ENCODE data around the gene MARCO.
"Not testable (repeated sequence)": the region's sequence is repeated elsewhere in the genome, so short reads cannot be mapped to it uniquely, and the experiment has no call there.

Gene MARCO

DNA sequence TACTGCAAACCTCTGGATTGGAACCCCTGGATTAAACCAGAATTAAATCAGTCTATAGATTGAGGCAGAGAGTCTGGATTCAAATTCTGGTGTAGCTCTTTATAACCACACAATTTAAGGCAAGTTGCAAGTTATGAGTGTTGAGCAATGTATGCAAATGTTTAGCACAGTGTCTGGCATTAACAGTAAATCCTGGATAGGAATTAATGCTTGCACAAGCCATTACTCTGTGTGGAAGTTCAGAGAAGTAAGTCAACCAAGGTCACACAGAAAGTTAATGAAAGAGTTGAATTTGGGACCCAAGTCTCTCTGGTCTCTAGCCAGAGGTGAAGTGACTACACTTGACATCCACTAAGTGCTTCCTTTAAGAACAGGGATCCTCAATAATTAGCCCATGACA, 2.0 kb upstream of the MARCO start:
- CTCF ChIA-PET = interaction anchor here (1.6 kb wide), 1 partner anchor 27 kb away, joined by 3 read pairs; no protein-coding TSS in a partner anchor
- POLR2A ChIA-PET = no interaction called here
- no peak for DNase-seq (ENCODE audit: extremely low spot score)
- TF ChIP-seq, protein P1, sequence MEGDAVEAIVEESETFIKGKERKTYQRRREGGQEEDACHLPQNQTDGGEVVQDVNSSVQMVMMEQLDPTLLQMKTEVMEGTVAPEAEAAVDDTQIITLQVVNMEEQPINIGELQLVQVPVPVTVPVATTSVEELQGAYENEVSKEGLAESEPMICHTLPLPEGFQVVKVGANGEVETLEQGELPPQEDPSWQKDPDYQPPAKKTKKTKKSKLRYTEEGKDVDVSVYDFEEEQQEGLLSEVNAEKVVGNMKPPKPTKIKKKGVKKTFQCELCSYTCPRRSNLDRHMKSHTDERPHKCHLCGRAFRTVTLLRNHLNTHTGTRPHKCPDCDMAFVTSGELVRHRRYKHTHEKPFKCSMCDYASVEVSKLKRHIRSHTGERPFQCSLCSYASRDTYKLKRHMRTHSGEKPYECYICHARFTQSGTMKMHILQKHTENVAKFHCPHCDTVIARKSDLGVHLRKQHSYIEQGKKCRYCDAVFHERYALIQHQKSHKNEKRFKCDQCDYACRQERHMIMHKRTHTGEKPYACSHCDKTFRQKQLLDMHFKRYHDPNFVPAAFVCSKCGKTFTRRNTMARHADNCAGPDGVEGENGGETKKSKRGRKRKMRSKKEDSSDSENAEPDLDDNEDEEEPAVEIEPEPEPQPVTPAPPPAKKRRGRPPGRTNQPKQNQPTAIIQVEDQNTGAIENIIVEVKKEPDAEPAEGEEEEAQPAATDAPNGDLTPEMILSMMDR (IDR thresholded peaks at IDR 0.05; ENCODE audit: control extremely low read depth, extremely low read depth, low read depth, missing control alignments) = no peak

DNA sequence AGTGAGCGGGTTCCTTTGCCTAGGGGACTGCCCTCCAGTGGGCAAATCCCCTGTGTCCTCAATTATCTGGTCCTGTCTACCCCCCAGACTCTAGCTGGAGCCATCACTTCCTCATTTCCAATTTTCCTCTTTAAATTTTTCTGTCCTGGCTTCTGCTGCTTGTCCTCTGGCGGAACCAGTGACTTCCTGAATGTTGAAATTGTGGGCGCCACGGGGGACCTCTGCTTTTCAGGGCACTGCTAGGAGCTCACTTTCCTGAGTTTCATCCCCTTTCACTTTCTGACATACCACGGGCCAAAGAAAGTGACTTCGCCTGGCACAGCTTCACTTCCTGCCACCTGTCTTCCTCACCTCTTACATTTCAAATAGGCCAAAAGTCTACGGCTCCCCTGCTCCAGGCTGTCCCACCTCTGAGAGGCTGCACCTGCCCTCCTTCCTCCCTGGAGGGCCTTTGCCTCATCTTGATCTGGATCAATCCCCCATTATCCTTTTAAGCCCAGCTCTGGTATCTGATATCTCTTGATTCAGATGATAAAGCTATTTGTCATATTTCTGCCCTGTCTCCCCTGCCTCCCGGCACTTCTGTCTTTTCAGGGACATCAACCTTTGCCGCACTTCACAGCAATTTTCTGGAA, 1.4 kb upstream of the MARCO start:
- TF ChIP-seq, protein P1 (IDR thresholded peaks at IDR 0.05; ENCODE audit: control extremely low read depth, extremely low read depth, low read depth, missing control alignments) = no peak
- ChIA-PET CTCF (interaction anchor here (1.6 kb wide), 1 partner anchor 28 kb away, joined by 3 read pairs; no protein-coding TSS in a partner anchor), POLR2A (no interaction called here)
- DNase-seq (ENCODE audit: extremely low spot score) = no peak

DNA sequence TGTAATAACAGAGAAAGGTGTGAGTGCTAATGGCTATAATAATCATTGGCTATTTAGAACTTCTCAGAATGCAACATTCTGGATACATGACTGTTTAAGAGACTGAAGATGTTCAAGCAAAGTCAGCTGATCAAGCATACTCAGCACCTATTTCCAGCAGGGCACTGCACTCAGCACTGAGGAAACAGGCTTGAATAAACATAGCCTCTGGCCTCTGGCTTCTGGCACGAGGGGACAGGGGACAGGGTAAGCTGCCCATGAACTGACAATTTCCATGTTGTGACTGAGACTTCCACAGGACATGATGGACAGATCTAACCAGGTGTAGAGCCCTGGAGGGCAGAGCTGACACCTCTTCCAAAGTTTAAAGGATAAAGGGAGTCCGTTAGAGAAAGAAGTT, 1.3 kb downstream of the MARCO start:
- ChIA-PET POLR2A (no interaction called here), CTCF (interaction anchor here (1.0 to 1.2 kb wide), 2 partner anchors 21 to 24 kb away, joined by 3 to 4 read pairs; no protein-coding TSS in a partner anchor)
- no peak for DNase-seq (ENCODE audit: extremely low spot score)
- TF ChIP-seq, protein P1 (IDR thresholded peaks at IDR 0.05; ENCODE audit: control extremely low read depth, extremely low read depth, low read depth, missing control alignments) = no peak

DNA sequence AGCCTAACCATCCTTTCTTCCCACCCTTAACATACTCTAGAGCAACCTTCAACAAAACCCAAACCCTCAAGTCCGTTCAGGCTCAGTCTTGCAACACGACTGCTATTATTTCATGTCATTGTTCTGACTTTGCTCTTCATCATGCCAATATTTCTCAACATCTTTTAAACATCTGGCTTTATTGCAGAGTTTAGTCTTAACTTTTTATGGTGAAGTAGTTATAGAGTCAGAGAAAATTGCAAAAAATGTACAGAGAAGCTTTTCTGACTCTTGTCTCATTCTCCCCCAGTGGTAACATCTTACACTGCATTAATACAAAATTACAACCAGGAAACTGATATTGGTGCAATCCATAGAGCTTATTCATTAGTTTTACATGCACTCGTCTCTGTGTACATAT, 3.9 kb downstream of the MARCO start:
- no peak for DNase-seq (ENCODE audit: extremely low spot score)
- POLR2A ChIA-PET = no interaction called here
- CTCF ChIA-PET = no interaction called here
- TF ChIP-seq, protein P1 (IDR thresholded peaks at IDR 0.05; ENCODE audit: control extremely low read depth, extremely low read depth, low read depth, missing control alignments) = no peak

DNA sequence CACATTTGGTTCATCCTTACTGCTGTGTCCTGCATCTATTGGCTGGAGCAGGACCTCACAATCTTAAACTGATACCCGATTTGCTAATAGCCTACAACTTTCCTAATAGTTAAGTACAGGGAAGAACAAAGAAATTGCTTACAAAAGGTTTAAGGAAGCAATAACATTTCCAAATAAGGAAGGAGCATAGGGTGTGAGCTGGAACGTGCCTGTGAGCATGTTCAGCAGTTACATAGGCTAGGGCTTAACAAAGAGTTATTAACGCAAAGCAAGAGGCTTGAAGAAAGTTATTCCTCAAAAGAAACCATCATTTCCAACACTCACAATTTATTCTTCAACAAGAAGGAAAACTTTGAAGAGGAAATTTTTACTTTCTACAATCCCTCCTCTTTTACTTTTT, 6.3 kb downstream of the MARCO start:
- CTCF ChIA-PET = interaction anchor here (1.2 kb wide), 1 partner anchor 18 kb away, joined by 3 read pairs; no protein-coding TSS in a partner anchor
- DNase-seq (ENCODE audit: extremely low spot score); POLR2A ChIA-PET: not testable (repeated sequence)

DNA sequence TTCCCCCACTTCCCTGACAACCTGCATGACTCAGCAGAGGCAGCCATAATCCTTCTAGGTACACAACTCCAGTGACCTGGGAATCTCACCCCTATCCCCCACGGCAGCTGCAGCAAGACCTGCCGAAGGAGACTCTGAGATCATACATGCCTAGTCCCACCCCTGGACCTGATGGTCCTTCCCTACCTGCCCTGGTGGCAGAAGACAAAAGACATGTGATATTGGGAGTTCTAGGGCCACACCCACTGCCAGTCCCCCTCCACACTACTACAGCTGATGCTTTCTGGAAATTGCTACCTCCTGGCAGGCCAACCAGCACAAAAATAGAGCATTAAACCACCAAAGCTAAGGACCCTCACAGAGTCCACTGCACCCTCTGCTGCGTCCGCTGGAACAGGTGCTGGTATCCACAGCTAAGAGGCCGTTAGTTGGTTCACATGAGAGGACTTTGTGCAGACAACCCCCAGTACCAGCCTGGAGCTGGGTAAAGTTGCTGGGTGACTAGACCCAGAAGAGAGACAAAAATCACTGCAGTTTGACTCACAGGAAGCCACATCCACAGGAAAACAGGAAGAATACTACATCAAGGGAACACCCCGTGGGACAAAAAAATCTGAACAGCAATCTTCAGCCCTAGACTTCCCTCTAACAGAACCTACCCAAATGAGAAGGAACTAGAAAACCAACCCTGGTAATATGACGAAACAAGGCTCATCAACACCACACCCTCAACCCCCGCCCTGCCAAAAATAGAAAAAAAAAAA, 12.5 kb downstream of the MARCO start:
- DNase-seq (ENCODE audit: extremely low spot score) = no peak
- ChIA-PET POLR2A (no interaction called here), CTCF (no interaction called here)
- TF ChIP-seq, protein P1 (IDR thresholded peaks at IDR 0.05; ENCODE audit: control extremely low read depth, extremely low read depth, low read depth, missing control alignments) = no peak

DNA sequence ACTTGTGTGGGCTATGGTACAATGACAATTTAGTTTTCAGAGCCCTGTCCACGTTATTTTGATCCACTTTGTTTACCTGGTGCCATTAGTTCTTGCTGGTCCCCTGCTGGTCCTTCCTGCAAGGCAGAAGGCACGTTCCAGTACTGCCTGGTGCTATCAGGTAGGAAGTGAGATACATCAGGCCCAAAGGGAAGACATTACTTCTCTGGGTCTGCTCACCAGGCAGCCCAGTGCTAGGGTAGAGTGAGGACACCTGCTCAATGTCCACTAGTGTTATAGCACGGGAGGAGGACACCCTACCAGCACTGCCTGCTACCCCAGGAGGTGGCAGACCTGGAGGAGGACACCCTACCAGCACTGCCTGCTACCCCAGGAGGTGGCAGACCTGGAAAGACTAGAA, 23.7 kb downstream of the MARCO start:
- ChIA-PET CTCF (interaction anchor here (1.7 kb wide), 1 partner anchor 18 kb away, joined by 3 read pairs; no protein-coding TSS in a partner anchor), POLR2A (no interaction called here)
- DNase-seq (ENCODE audit: extremely low spot score) = no peak
- TF ChIP-seq, protein P1 (IDR thresholded peaks at IDR 0.05; ENCODE audit: control extremely low read depth, extremely low read depth, low read depth, missing control alignments) = no peak

Measured in GM10248 (cell line).